HG03521 (cell line): ENCODE results near the gene GDAP1L1.

ENCODE experiments used
- ATAC-seq: cut with Tn5 transposase; IDR thresholded peaks from one replicate; pipeline ENCODE4 v1.9.1; 2021; ENCODE audit warnings: mild to moderate bottlenecking, moderate library complexity; ENCODE audit not compliant: unreplicated experiment

GDAP1L1 gene

DNA sequence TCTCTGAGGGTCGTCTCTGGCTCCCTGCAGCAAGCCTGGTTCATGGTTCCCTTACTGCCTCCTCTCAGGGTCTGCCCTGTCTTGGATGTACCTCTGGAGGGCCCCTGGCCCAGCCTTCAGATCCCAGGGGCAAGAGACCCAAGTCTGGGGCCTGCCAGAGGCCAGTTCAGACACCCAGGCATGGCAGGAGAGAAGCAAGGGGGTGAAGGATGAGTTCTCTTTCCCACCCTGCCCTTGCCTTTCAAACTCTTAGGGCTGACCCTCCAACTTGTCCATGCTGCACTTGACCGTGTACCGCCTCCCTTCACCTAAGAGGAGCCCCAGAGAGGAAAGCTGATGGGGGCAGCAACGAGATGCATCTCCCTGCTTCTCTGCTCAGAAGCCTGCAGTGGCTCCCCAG lies 4.2 kb downstream of the GDAP1L1 start:
- ATAC-seq, result no peak

DNA sequence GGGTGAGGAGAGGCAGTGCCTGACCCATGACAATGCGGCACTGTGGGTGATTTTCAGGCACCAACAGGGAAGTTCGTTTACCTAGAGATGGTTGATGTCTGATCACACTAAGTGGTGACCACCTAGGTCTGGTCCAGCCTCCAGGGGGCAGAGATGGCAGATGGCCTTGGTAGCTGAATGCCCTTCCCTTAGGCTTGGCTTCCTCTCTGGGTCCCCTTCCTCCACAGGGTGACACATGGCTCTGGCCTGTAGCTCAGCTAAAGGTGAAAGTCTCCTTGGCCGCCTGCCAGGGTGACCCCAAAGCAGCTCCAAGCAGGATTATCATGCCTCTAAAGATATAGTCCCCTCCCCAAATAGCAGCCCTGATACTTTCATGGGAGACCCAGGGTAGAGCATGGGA lies 6.4 kb downstream of the GDAP1L1 start:
- no peak for ATAC-seq

DNA sequence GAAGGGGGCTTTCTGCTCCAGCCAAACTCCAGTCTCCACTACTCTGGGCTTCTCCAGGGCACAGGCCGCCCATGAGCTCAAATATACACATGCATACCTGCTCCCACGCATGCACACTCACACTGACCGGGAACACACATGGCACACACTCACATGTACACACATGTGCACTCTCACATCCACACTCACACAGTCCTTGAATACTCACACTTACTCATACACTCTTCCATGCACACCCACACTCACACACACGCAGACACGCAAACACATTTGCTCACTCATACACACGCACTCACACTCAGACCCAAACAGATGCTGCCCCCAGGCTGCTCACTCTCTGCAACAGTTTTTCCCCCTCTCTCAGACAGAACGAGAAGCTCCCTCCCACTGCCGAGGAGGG lies 7.0 kb downstream of the GDAP1L1 start:
- ATAC-seq, result no peak

DNA sequence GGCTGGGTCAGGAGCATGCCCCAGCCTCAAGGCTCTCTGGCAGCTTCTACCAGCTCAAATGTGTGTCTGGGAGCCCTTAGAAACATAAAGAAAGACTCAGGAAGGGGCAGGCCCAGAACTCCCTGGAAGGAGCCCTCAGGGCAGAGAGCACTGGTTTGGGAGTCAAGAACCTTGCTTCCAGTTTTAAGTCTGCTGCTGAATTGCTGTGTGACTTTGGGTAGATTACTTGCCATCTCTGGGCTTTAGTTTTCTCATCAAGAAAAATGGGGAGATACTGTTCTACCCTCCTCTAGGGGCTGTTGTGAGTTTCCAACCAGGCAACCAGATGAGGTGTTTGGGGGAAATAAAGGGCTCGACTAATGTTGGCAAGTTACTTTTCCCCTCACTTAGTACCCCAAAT lies 8.8 kb downstream of the GDAP1L1 start:
- no peak for ATAC-seq

DNA sequence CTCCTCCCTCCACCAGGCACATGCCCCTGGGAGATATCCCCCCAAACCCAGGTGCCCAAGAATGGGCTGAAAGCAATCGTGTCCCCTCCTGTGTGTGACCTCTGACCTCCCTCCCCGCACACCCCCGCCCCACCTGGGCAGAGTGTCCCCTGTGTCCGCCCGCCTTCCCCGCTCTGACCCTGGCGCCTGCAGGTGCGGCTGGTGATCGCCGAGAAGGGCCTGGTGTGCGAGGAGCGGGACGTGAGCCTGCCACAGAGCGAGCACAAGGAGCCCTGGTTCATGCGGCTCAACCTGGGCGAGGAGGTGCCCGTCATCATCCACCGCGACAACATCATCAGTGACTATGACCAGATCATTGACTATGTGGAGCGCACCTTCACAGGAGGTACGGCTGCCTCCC lies 9.9 kb downstream of the GDAP1L1 start:
- no peak for ATAC-seq

DNA sequence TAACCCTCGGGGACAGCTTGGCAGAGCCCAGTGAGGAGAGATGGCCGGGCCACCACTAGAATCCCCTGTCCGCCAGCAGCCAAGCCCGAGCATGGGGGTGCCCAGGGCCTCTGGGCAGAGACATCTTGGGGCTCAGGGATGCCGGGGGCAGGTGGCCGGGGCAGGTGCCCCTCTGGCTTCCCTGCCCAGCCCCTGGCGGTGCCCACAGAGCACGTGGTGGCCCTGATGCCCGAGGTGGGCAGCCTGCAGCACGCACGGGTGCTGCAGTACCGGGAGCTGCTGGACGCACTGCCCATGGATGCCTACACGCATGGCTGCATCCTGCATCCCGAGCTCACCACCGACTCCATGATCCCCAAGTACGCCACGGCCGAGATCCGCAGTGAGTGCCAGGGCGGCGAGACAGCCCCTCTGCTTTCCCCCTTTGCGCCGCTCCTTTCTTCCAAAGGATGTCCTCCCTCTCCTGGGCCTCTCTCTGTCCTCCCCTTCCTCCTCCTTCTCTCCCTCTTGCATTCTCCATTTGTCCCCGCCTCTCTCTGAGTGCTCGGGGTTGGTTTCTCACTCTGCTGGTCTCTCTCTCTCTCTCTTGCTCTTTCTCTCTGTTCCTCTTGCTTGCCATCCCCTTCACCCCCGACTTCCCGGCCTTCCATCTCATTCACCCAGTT lies 11.2 kb downstream of the GDAP1L1 start:
- no peak for ATAC-seq

DNA sequence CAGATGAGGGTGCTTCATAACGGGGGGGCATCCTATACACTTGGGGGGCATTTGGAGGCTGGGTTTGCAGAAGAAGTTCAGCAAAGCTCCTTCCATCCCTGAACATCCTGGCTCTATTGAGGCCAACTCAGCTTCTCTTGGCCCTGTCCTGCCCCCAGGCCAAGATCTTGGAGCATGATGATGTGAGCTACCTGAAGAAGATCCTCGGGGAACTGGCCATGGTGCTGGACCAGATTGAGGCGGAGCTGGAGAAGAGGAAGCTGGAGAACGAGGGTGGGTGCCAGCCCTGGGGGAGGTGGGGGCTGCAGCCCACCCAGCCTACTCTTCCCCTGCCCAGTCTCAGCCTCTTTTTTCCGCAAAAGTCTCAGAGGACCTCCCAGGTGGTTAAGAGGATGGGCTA lies 17.2 kb downstream of the GDAP1L1 start:
- no peak for ATAC-seq

DNA sequence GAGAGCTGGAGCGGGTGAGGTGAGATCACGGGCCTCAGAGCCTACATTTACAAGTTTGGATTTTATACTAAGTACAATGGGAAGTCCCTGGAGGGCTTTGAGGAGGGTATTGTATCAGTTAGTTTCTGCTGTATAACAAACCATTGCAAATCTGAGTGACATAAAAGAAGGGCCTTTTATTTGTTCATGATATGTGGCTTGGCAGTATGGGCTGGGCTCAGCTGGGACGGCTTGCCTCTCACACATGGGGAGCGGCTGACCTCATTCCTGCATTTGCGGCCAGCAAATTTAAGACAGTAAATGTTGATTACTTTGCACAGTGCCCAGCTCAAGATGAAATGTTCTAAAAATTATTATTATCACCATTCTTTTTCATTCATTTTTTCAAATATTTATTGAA lies 21.7 kb downstream of the GDAP1L1 start:
- no peak for ATAC-seq

DNA sequence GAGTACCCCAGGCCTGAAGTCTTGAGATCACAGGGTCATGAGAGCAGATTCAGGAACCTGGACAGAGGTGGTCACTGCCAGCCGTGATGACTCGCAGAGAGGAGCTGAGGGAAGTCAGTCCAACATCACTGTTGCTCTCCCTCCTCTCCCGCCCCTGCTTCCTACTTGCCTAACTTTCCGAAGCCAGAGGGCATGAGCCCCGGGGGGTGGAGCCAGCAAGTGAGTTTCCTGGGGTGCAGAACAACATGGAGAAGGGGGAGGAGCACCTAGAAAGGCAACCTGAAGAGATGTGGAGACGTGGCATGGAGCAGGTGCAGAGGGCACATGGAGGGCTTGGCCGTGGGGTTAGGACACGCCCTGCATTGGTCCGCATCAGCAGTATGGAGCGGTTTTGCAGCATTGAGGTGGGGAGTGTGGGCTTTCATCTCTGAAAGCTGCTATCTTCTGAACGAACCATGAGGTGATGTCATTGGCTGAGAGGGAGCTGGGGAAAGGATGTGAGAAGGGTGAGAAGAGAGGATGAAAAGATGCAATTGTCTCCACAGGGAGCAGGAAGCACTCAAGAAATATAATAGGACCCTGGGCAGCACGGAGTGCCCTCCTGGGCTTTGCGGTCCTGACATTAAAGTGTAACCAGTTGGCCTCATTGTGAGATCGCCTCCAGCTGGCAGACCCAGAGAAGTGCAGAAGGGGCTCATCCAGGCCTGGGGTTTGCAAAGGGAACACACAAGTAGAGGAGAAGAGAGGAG lies 25.0 kb downstream of the GDAP1L1 start:
- ATAC-seq, result no peak

DNA sequence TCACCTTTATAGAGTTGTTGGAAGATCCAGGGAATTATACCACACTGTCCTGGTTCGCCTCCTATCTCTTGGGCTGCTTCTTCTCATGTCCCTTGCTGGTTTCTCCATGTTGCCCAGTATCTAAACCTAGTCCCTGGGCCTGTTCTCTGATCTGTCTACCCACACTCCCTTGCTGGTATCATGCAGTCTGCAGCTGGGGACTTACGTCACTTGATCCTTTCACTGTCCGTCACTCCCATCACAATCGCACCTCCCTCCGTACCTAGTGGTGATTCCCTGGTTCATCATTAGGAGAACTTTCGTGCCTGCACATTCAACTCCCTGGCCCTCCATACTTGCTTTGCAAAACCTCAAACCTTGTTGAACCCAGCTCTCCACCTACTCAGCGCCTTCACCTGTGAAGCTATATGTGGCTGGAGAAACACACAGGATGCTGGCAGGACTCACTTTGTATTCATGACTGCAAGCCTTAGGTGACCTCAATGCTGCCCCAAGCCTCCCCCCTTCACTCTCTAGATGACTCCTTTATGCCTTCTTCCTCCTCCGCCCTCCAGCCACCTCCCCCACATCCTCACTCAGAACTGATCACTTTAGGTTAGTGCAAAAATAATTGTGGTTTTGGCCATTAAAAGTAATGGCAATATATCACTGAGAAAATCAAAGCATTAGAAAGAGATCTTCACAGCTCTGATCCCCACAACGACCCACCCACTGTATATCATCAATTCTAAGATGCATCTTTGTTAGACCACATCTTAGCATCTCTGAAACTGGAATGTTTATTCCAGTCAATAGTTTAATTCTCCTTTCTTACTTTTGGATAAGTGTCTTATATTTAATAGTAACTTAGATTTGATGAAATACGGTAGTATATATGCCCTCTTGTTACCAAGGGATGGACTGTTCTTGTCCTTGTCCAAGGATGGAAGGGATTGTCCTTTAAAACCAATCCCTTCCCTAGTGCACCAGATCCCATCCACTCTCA lies 26.4 kb downstream of the GDAP1L1 start:
- ATAC-seq, result peak; percentile 61

DNA sequence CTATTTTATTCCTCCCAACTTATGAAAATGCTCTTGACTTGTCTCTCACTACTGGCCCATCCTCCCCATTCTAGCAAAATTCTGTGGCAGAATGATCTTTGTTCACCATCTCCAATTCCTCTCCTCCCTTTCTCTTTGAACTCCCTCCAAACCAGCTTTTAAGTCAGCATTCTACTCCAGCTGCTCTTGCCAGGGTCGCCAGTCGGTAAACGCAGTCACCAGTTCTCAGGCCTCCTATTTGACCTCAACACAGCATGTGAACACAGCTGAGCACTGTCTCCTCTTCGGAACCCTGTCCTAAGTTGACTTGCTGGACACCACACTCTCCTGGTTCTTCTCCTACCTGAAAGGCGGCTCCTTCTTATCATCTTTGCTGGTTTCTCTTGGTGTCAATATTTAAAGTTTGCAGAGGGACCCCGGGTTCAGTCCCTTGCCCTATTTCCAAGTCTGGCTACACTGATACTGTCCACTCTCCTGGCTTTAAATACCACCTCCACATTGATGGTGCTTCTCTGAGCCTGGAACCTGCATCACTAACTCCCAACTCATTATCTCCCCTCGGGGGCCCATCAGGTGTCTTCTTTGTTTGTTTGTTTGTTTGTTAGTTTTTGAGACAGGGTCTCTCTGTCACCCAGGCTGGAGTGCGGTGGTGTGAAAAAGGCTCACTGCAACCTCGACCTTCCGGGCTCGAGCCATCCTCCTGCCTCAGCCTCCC lies 27.4 kb downstream of the GDAP1L1 start:
- no peak for ATAC-seq

DNA sequence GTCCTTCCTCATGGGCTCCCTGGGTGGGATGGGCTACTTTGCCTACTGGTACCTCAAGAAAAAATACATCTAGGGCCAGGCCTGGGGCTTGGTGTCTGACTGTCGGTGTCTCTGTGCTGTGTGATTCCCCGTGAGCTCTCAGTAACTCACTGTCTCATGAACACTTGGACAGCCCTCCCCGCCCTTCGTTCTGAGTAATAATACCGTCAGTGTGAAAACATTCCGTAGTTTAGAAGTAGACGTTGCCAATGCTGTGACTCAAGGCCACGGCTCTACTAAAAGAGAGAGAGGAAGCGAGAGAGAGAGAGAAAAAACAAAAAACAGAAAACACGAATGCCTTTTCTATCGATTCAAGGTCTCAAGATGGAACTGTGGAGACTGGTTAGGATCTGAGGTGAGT lies 32.1 kb downstream of the GDAP1L1 start:
- no peak for ATAC-seq

DNA sequence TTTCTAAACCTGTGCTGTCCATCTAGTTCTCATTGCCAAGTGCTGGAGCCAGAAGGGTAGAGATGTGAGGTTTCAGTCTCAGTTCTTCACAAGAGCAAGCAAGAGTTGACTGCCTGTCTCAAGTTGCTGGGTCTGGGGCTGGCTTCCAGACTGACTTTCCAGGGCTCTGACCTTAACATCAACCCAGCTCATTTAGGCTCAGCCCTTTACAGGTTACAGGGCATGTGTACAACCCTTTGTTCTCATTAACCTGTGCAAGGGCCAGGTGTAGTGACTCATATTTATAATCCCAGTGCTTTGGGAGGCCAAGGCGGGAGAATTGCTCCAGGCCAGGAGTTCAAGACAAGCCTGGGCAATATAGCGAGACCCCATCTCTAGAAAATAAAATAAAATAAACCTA lies 33.3 kb downstream of the GDAP1L1 start:
- no peak for ATAC-seq

DNA sequence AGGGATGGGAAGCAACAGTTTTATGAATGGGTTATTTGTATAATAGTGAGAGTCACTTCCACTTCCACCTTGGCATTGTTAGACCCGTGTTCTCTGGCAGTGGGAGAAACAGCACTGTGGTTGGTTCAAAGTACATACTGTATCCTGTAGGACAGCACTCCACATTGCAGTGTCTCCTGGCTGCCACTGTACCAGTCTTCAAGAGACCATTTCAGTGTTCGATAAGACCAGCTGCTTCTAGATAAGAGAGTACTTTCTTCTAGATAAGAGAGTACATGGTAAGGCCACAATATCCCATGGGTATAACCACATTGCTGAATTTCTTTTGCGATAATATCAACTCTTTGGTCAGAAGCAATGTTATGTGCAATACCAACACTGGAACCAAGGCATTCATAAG lies 35.1 kb downstream of the GDAP1L1 start:
- no peak for ATAC-seq

DNA sequence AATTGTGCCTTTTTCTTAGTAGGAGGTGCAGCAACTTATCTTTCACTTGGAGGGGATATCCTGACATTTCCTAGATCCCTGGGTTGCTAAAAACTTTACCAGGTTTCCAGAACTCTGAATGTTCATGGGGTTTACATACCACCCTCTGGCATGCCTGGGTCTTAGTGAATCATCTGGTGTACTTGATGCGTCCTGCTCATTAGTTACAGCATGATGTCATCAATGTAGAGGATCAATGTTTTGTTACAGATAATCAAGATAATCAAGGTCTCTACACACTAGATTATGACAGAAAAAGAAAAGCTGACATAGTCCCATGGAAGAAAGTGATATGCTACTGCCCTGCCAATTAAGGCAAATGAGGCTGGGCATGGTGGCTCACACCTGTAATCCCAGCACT lies 36.9 kb downstream of the GDAP1L1 start:
- ATAC-seq, result no peak

DNA sequence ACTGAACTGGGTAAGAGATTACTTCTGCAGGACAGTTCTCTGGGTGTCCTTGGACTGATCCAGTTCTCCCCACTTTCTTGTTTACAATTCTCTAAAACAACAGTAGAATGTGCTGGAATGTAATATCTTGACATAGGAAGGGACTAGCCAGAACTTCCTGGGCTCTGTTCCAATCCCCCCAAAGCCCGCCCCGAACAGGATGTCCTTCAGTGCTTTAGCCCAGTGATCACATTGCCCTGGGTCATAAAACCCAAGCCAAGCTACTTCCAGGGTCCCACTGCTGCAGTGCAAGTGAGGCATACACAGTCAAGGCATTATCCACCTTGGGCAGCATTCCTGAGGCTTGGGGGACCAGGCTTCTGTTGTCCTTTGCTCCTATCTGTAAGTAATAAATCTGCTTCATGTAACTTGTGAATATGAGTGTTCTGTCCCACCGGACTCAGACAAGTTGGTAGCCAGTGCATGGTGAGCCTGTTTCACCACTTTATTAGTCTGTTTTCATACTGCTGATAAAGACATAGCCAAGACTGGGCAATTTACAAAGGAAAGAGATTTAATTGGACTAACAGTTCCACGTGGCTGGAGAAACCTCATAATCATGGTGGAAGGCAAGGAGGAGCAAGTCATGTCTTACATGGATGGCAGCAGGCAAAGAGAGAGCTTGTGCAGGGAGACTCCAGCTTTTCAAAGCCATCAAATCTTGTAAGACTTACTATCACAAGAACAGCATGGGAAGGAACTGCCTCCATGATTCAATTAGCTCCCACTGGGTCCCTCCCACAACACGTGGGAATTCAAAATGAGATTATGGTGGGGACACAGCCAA lies 40.4 kb downstream of the GDAP1L1 start:
- ATAC-seq, result no peak

DNA sequence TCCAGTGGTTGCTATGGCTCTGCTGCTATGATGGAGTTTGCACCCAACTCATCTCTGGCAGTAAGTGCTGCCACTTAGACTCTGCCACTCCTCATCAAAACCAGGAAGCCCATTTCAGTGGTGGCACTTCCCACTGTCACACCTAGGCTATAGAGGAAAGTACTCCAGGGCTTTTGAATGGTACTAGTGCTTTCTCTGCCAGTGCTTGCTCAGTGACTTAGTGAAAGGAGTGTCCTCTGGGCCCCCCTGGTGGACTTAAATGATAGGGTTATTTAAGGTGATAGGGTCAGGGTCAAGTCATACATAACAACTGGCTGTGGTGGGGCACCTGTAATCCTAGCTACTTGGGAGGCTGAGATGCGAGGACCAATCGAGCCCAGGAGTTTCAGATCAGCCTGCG lies 41.1 kb downstream of the GDAP1L1 start:
- no peak for ATAC-seq

DNA sequence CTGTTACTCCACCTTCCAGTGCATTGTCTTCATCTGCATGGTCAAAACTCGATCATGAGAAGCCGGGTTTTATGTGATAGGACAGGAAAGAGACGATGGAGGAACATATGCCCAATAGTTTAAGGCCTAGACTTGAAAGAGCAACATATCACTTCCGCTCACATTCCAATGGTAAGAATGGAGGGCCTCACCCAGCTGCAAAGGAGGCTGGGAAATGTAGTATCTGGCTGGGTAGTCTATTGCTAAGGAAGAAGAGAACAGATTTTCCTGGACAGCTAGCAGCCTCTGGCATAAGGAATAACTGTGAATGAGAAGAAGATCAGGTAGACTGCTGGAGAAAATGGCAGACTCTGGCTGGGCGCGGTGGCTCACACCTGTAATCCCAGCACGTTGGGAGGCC lies 44.6 kb downstream of the GDAP1L1 start:
- no peak for ATAC-seq

DNA sequence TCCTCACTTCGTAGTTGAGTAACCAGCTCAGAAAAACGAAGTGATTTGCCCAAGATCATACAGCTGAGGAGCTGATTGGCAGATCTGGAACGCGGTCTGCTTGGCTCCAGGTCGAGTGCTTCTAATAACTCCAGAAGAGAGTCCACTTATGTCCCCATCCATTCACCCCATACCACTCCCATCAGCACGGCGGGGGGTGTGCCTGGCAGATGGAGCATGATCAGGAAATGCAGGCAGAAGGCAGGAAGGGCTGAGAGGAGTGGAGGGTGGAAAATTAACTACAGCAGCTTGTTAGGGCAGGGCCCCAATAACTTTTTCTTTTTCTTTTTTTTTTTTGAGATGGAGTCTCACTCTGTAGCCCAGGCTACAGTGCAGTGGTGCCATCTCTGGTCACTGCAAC lies 48.9 kb downstream of the GDAP1L1 start:
- no peak for ATAC-seq

DNA sequence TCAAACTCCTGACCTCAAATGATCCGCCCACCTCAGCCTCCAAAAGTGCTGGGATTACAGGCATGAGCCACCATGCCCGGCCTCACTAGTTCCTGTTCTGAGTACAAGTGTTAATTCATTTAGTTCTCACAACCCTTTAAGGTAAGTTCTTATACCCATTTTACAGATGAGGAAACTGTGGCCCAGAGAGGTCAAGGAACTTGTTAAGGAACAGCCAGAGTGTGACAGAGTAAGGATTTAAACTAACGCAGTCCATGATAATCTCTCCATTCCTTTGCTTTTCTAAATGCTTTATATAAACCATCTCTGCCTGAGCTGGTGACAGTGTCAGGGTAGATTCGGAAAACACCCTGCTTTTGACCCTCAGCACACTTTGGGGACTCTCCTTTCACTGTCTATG lies 50.6 kb downstream of the GDAP1L1 start:
- ATAC-seq, result no peak
